GM12878 (cell line): ENCODE data around the gene M1AP. TPM values are rescaled to one million over a fixed set of nuclear protein-coding genes. Genes with fewer than 3 reads are reported as not detected.

ENCODE experiments used
- ATAC-seq: fragments of 200-7000 bp; cut with Tn5 transposase; 3 replicates; pipeline ENCODE4 v1.9.1; 2020; ENCODE audit warnings: mild to moderate bottlenecking, moderate library complexity
- BruUV-seq: library from RNA; stranded (reverse); fragments of 400-500 nt; replicated peaks from 2 replicates; lab custom pipeline; 2021; lab: Mats Ljungman, UMichigan
- CTCF ChIA-PET: fragments of 300-600 bp; sonication (Branson Sonifier 250); formaldehyde crosslinking; extraction: SDS; loops from one replicate; lab custom pipeline; 2021; ENCODE audit warnings: inconsistent platforms; lab: Yijun Ruan, JAX
- POLR2A ChIA-PET: fragments of 350-600 bp; formaldehyde crosslinking; extraction: SDS; loops from one replicate; lab custom pipeline; 2021; ENCODE audit warnings: inconsistent platforms; lab: Charles Lee
- RAD21 ChIA-PET: fragments of 300-600 bp; sonication (Branson Sonifier 250); formaldehyde crosslinking; loops from one replicate; lab custom pipeline; 2023; ENCODE audit warnings: antibody characterized with exemption; ENCODE audit not compliant: unreplicated experiment; lab: Charles Lee
- SMC1A ChIA-PET: fragments of 300-600 bp; sonication (Branson Sonifier 250); formaldehyde crosslinking; loops from one replicate; lab custom pipeline; 2023; ENCODE audit not compliant: unreplicated experiment, uncharacterized antibody; lab: Charles Lee
- DNase-seq: peaks from one replicate; pipeline ENCODE4 v3.0.0-alpha.2; 2011; ENCODE audit warnings: low read depth, low spot score
- FAIRE-seq: peaks from 3 replicates; lab custom pipeline; 2011; peaks lifted over from hg19 to GRCh38; lab: Jason Lieb, UNC
- H2AFZ ChIP-seq: 2 replicates; pipeline ENCODE4 v1.6.0; 2011; ENCODE audit warnings: low read depth, low read length, control low read depth; ENCODE audit not compliant: control insufficient read depth
- H3K27ac ChIP-seq: 2 replicates; pipeline ENCODE4 v1.5.1; 2011; ENCODE audit warnings: control low read depth; ENCODE audit not compliant: control insufficient read depth, insufficient read depth
- H3K27me3 ChIP-seq, 2 experiments: replicated peaks in 1 of 2; 2 replicates each; pipeline versions ENCODE4 v1.6.0 to v1.6.1; 2011; ENCODE audit warnings: low read length in 1 of 2; ENCODE audit not compliant: control insufficient read depth in 2 of 2, insufficient read depth in 2 of 2
- H3K36me3 ChIP-seq, 2 experiments: 2 replicates each; pipeline ENCODE4 v1.5.1; 2011; ENCODE audit warnings: low read length in 1 of 2; ENCODE audit not compliant: control insufficient read depth in 2 of 2, insufficient read depth in 2 of 2
- H3K4me1 ChIP-seq: 2 replicates; pipeline ENCODE4 v1.6.1; 2011; ENCODE audit warnings: mild to moderate bottlenecking, low read length, moderate library complexity, mixed read lengths; ENCODE audit not compliant: control insufficient read depth, insufficient read depth
- H3K4me2 ChIP-seq: 2 replicates; pipeline ENCODE4 v1.6.0; 2011; ENCODE audit warnings: control low read depth; ENCODE audit not compliant: control insufficient read depth, insufficient read depth
- H3K4me3 ChIP-seq: fragments of 200-600 bp; sonication (generic); 2 replicates; pipeline ENCODE4 v1.5.1; 2016
- H3K79me2 ChIP-seq: 2 replicates; pipeline ENCODE4 v1.6.0; 2011; ENCODE audit warnings: low read length; ENCODE audit not compliant: control insufficient read depth, insufficient read depth
- H3K9ac ChIP-seq: 2 replicates; pipeline ENCODE4 v1.8.0; 2011; ENCODE audit warnings: low read length, control low read depth, mixed read lengths; ENCODE audit not compliant: control insufficient read depth, insufficient read depth
- H3K9me3 ChIP-seq: replicated peaks from 3 replicates; pipeline ENCODE4 v1.5.1; 2011; ENCODE audit warnings: mild to moderate bottlenecking, low read length; ENCODE audit not compliant: control insufficient read depth, insufficient read depth
- H4K20me1 ChIP-seq: 2 replicates; pipeline ENCODE4 v1.6.0; 2011; ENCODE audit not compliant: control insufficient read depth, insufficient read depth
- CHD2 ChIP-seq: IDR thresholded peaks from 2 replicates; pipeline ENCODE4 v1.6.1; 2011; ENCODE audit warnings: low read depth, low read length, improper control_type of control experiment, borderline replicate concordance
- E2F8 ChIP-seq: fragments of 450-650 bp; IDR thresholded peaks from 2 replicates; pipeline ENCODE4 v1.6.1; 2018; ENCODE audit warnings: mild to moderate bottlenecking, low read depth, moderate library complexity; ENCODE audit not compliant: partially characterized antibody
- ETV6 ChIP-seq, 2 experiments: fragments of 450-650 bp in 1 of 2; IDR thresholded peaks in 1 of 2; conservative IDR thresholded peaks in 1 of 2; 2 replicates each; pipeline ENCODE4 v1.6.1; 2014; ENCODE audit warnings: antibody characterized with exemption in 1 of 2, borderline replicate concordance in 1 of 2, low read depth in 1 of 2, mild to moderate bottlenecking in 1 of 2, moderate library complexity in 1 of 2
- FOXM1 ChIP-seq: IDR thresholded peaks from 2 replicates; pipeline ENCODE4 v1.6.1; 2012; ENCODE audit warnings: low read depth, mild to moderate bottlenecking, inconsistent platforms, low read length, moderate library complexity
- MYC ChIP-seq: IDR thresholded peaks from 2 replicates; pipeline ENCODE4 v1.6.1; 2011; ENCODE audit warnings: mild to moderate bottlenecking, low read length, moderate library complexity, inconsistent platforms; ENCODE audit not compliant: insufficient read depth, insufficient replicate concordance, insufficient read length, severe bottlenecking
- NFYA ChIP-seq: IDR thresholded peaks from 2 replicates; pipeline ENCODE4 v1.6.1; 2011; ENCODE audit warnings: low read depth, mild to moderate bottlenecking, low read length, improper control_type of control experiment, borderline replicate concordance
- SMAD5 ChIP-seq: IDR thresholded peaks from 2 replicates; pipeline ENCODE4 v1.6.1; 2016; ENCODE audit warnings: antibody characterized with exemption, low read depth
- SMC3 ChIP-seq: IDR thresholded peaks from 2 replicates; pipeline ENCODE4 v1.6.1; 2011; ENCODE audit warnings: low read length, improper control_type of control experiment, borderline replicate concordance
- TBL1XR1 ChIP-seq: IDR thresholded peaks from 2 replicates; pipeline ENCODE4 v1.6.1; 2012; ENCODE audit warnings: low read depth, low read length, improper control_type of control experiment
- ZNF274 ChIP-seq: IDR thresholded peaks from one replicate; pipeline ENCODE4 v1.8.0; 2011; ENCODE audit not compliant: insufficient read length, insufficient read depth
- ZNF384 ChIP-seq: IDR thresholded peaks from 2 replicates; pipeline ENCODE4 v1.6.1; 2012; ENCODE audit warnings: low read depth, mild to moderate bottlenecking, low read length, improper control_type of control experiment, borderline replicate concordance
- ZNF687 ChIP-seq: fragments of 450-650 bp; IDR thresholded peaks from 2 replicates; pipeline ENCODE4 v1.6.1; 2017; ENCODE audit warnings: mild to moderate bottlenecking, moderate library complexity
- WGBS: methylation state at CpG from one replicate; pipeline ENCODE4 v1.1.6; 2016; ENCODE audit warnings: low lambda C conversion rate; ENCODE audit not compliant: insufficient replicate concordance, insufficient coverage; ENCODE audit errors: missing lambda C conversion rate; 5-methylcytosine and 5-hydroxymethylcytosine counted together
- in situ Hi-C: fragments of 300-500 bp; cut with MboI; formaldehyde crosslinking; loops from 9 replicates; pipeline ENCODE4 v1.14.3; 2018; ENCODE audit warnings: mixed read lengths
- intact Hi-C: fragments of 100-400 bp; cut with micrococcal nuclease; formaldehyde crosslinking; loops from one replicate; pipeline ENCODE4 v1.14.2; 2022; ENCODE audit not compliant: unreplicated experiment
- polyA plus RNA-seq, 11 experiments: library from polyadenylated mRNA; depleted of rRNA in 4 of 11; unstranded in 6 of 11; stranded (reverse) in 5 of 11; fragments of >200 nt; fragmentation: Nextera tagmentation in 4 of 11; fragmentation: Illumina TruSeq in 1 of 11; extraction: Ambion mirVana in 4 of 11; extraction: Trizol in 1 of 11; gene quantifications; 1 replicate in 1 of 11; 2 replicates in 10 of 11; pipeline versions ENCODE4 v1.2.1 to v1.2.3, GENCODE V29; 2011 to 2016; ENCODE audit warnings: inconsistent platforms in 2 of 11, missing spikeins in 2 of 11, low read depth in 1 of 11
- total RNA-seq, 4 experiments: library from RNA; depleted of rRNA in 3 of 4; stranded (reverse); fragments of >200 nt in 3 of 4; fragmentation: Illumina TruSeq in 1 of 4; extraction: Trizol in 1 of 4; gene quantifications; 2 replicates each; pipeline versions ENCODE4 v1.2.1 to v1.2.3, GENCODE V29; 2013 to 2021
- TF ChIP-seq, protein P1 (sequence below): IDR thresholded peaks from 2 replicates; pipeline ENCODE4 v1.6.1; 2012; ENCODE audit warnings: low read length, inconsistent platforms
- TF ChIP-seq, protein P2 (sequence below): IDR thresholded peaks from 2 replicates; pipeline ENCODE4 v1.6.1; 2011; ENCODE audit warnings: low read depth, mild to moderate bottlenecking, low read length, moderate library complexity, borderline replicate concordance; ENCODE audit errors: extremely low read depth

The M1AP gene
- total and polyA plus RNA-seq, 10 of the 15 experiments (the other 5 are each of a cell fraction or from before 2014, with no cell fraction given): 0.04 to 0.32 (median 0.16) TPM; not detected in 4

- peaks cover 0 to 2% of the 10 kb centered on the region in 2 experiments; a peak in 1 of 4 replicates for H3K27me3 ChIP-seq
- no peak overlapping the region for H3K9ac ChIP-seq
- BruUV-seq: no TSS peak
- POLR2A ChIA-PET: no interaction called here
- no peaks in the 10 kb centered on the region for H4K20me1 ChIP-seq
- SMC1A ChIA-PET: interaction anchor here (1.8 kb wide), 1 partner anchor 13 kb away, joined by 4 read pairs; no protein-coding TSS in a partner anchor
- H3K4me2 ChIP-seq: no peak overlapping the region
- FAIRE-seq (no peak), ATAC-seq (no peak), DNase-seq (no peak)
- no peak overlapping the region for H3K4me3 ChIP-seq
- no peak for TF ChIP-seq SMAD5
- TF ChIP-seq SMC3: no peak
- TF ChIP-seq ETV6 (conservative IDR thresholded peaks at IDR 0.05 in 1 of 2, IDR thresholded peaks at IDR 0.05 in 1 of 2; ENCODE audit: borderline replicate concordance in 1 of 2, low read depth in 1 of 2): no peak
- TF ChIP-seq FOXM1: no peak
- no peak for TF ChIP-seq CHD2
- TF ChIP-seq TBL1XR1: no peak
- TF ChIP-seq, protein P1, sequence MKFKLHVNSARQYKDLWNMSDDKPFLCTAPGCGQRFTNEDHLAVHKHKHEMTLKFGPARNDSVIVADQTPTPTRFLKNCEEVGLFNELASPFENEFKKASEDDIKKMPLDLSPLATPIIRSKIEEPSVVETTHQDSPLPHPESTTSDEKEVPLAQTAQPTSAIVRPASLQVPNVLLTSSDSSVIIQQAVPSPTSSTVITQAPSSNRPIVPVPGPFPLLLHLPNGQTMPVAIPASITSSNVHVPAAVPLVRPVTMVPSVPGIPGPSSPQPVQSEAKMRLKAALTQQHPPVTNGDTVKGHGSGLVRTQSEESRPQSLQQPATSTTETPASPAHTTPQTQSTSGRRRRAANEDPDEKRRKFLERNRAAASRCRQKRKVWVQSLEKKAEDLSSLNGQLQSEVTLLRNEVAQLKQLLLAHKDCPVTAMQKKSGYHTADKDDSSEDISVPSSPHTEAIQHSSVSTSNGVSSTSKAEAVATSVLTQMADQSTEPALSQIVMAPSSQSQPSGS: no peak
- no peak for TF ChIP-seq NFYA
- no peak for TF ChIP-seq MYC
- no peak for TF ChIP-seq ZNF384
- TF ChIP-seq E2F8: no peak
- TF ChIP-seq, protein P2, sequence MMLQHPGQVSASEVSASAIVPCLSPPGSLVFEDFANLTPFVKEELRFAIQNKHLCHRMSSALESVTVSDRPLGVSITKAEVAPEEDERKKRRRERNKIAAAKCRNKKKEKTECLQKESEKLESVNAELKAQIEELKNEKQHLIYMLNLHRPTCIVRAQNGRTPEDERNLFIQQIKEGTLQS: no peak
- TF ChIP-seq ZNF274: no peak
- TF ChIP-seq ZNF687: no peak
- CTCF ChIA-PET: interaction anchor here (1.8 kb wide), 1 partner anchor 9 kb away, joined by 7 read pairs; the partner anchor contains the start of gene SEMA4F
- 28% methylated on average over 4 of the region's 4 CpGs for WGBS
- intact Hi-C loops (no loop called here), in situ Hi-C loops (no loop called here)
- RAD21 ChIA-PET: interaction anchor here (0.6 kb wide), 1 partner anchor 17 kb away, joined by 3 read pairs; no protein-coding TSS in a partner anchor
- no peaks in the 10 kb centered on the region for H3K79me2 ChIP-seq
- no peak overlapping the region for H3K27ac ChIP-seq
- no peaks in the 10 kb centered on the region for H3K4me1 ChIP-seq
- no peaks in the 10 kb centered on the region for H3K36me3 ChIP-seq
- no peak overlapping the region for H2AFZ ChIP-seq
- H3K9me3 ChIP-seq: no peaks in the 10 kb centered on the region; the same call in 2 of the 3 replicates
These were observed 2.8 kb downstream of the M1AP start for GRCh38 chr2:74645344-74645743.
